HG03354 (cell line): ENCODE results near the gene SPON1.
"Not testable (repeated sequence)": the region's sequence is repeated elsewhere in the genome, so short reads cannot be mapped to it uniquely, and the experiment has no call there.

Experiments
- ATAC-seq: cut with Tn5 transposase; IDR thresholded peaks from one replicate; pipeline ENCODE4 v1.9.1; 2021; ENCODE audit warnings: mild to moderate bottlenecking; ENCODE audit not compliant: unreplicated experiment, poor library complexity, severe bottlenecking

Gene SPON1

GRCh38 chr11:14070896-14071295, 108.4 kb downstream of the SPON1 start:
- no peak for ATAC-seq

- ATAC-seq, result no peak
Measured at GRCh38 chr11:14073849-14074476, 111.4 kb downstream of the SPON1 start.

- no peak for ATAC-seq
Measured at GRCh38 chr11:14075118-14076078, 112.9 kb downstream of the SPON1 start.

- no peak for ATAC-seq
Measured at GRCh38 chr11:14079011-14079410, 116.5 kb downstream of the SPON1 start.

GRCh38 chr11:14079797-14080196, 117.3 kb downstream of the SPON1 start:
- no peak for ATAC-seq

GRCh38 chr11:14081581-14082231, 119.2 kb downstream of the SPON1 start:
- no peak for ATAC-seq

- no peak for ATAC-seq
Measured at GRCh38 chr11:14082338-14082737, 119.8 kb downstream of the SPON1 start.

GRCh38 chr11:14088861-14089260, 126.3 kb downstream of the SPON1 start:
- not testable (repeated sequence) for ATAC-seq

- no peak for ATAC-seq
Measured at GRCh38 chr11:14089690-14090462, 127.4 kb downstream of the SPON1 start.

GRCh38 chr11:14090631-14091030, 128.1 kb downstream of the SPON1 start:
- ATAC-seq, result not testable (repeated sequence)

- ATAC-seq, result no peak
Measured at GRCh38 chr11:14093065-14093464, 130.5 kb downstream of the SPON1 start.

GRCh38 chr11:14094481-14095037, 132.0 kb downstream of the SPON1 start:
- no peak for ATAC-seq

GRCh38 chr11:14095882-14096281, 133.4 kb downstream of the SPON1 start:
- ATAC-seq, result no peak

- ATAC-seq, result no peak
Measured at GRCh38 chr11:14096606-14097005, 134.1 kb downstream of the SPON1 start.

GRCh38 chr11:14101388-14101787, 138.9 kb downstream of the SPON1 start:
- ATAC-seq, result no peak

GRCh38 chr11:14102766-14103165, 140.2 kb downstream of the SPON1 start:
- ATAC-seq, result no peak

GRCh38 chr11:14105446-14105845, 142.9 kb downstream of the SPON1 start:
- no peak for ATAC-seq

- ATAC-seq, result no peak
Measured at GRCh38 chr11:14106303-14107049, 144.0 kb downstream of the SPON1 start.

GRCh38 chr11:14107050-14107430, 144.5 kb downstream of the SPON1 start:
- no peak for ATAC-seq
